GM12878 (cell line): ENCODE measurements around the gene SLC9A7. TPM values are rescaled to one million over a fixed set of nuclear protein-coding genes. Genes with fewer than 3 reads are reported as not detected.

Experiments used
- ATF2 ChIP-seq: IDR thresholded peaks from 2 replicates; pipeline ENCODE4 v1.6.1; 2012; ENCODE audit warnings: low read length, inconsistent platforms
- CEBPZ ChIP-seq: fragments of 150-350 bp; IDR thresholded peaks from 2 replicates; pipeline ENCODE4 v1.6.1; 2016; ENCODE audit warnings: low read depth, low read length
- CUX1 ChIP-seq: IDR thresholded peaks from 2 replicates; pipeline ENCODE4 v1.6.1; 2012; ENCODE audit warnings: improper control_type of control experiment, low read depth, low read length; ENCODE audit not compliant: insufficient replicate concordance
- MAX ChIP-seq: IDR thresholded peaks from 2 replicates; pipeline ENCODE4 v1.6.1; 2012; ENCODE audit warnings: low read depth, low read length, improper control_type of control experiment
- NRF1 ChIP-seq: conservative IDR thresholded peaks from 2 replicates; pipeline ENCODE4 v1.6.1; 2011; ENCODE audit warnings: mild to moderate bottlenecking, low read depth, low read length, improper control_type of control experiment
- RUNX3 ChIP-seq: IDR thresholded peaks from 2 replicates; pipeline ENCODE4 v1.6.1; 2012; ENCODE audit warnings: low read length, inconsistent platforms
- SKIL ChIP-seq: fragments of 450-650 bp; IDR thresholded peaks from 2 replicates; pipeline ENCODE4 v1.6.1; 2017; ENCODE audit warnings: mild to moderate bottlenecking, low read depth, inconsistent platforms; ENCODE audit not compliant: poor library complexity, severe bottlenecking
- SUPT20H ChIP-seq: IDR thresholded peaks from 2 replicates; pipeline ENCODE4 v1.6.1; 2011; ENCODE audit warnings: low read depth, mild to moderate bottlenecking, low read length, moderate library complexity, borderline replicate concordance; ENCODE audit not compliant: control insufficient read depth
- TBL1XR1 ChIP-seq: IDR thresholded peaks from 2 replicates; pipeline ENCODE4 v1.6.1; 2012; ENCODE audit warnings: low read depth, low read length, improper control_type of control experiment
- ZBTB11 ChIP-seq: fragments of 450-650 bp; formaldehyde crosslinking; IDR thresholded peaks from 2 replicates; pipeline ENCODE4 v1.5.0; 2022; ENCODE audit warnings: mild to moderate bottlenecking, missing genetic modification characterization
- ZNF384 ChIP-seq: IDR thresholded peaks from 2 replicates; pipeline ENCODE4 v1.6.1; 2012; ENCODE audit warnings: low read depth, mild to moderate bottlenecking, low read length, improper control_type of control experiment, borderline replicate concordance
- polyA plus RNA-seq, 11 experiments: library from polyadenylated mRNA; depleted of rRNA in 4 of 11; unstranded in 6 of 11; stranded (reverse) in 5 of 11; fragments of >200 nt; fragmentation: Nextera tagmentation in 4 of 11; fragmentation: Illumina TruSeq in 1 of 11; extraction: Ambion mirVana in 4 of 11; extraction: Trizol in 1 of 11; gene quantifications; 1 replicate in 1 of 11; 2 replicates in 10 of 11; pipeline versions ENCODE4 v1.2.1 to v1.2.3, GENCODE V29; 2011 to 2016; ENCODE audit warnings: inconsistent platforms in 2 of 11, missing spikeins in 2 of 11, low read depth in 1 of 11
- total RNA-seq, 4 experiments: library from RNA; depleted of rRNA in 3 of 4; stranded (reverse); fragments of >200 nt in 3 of 4; fragmentation: Illumina TruSeq in 1 of 4; extraction: Trizol in 1 of 4; gene quantifications; 2 replicates each; pipeline versions ENCODE4 v1.2.1 to v1.2.3, GENCODE V29; 2013 to 2021

The SLC9A7 gene
- total and polyA plus RNA-seq, 10 of the 15 experiments (the other 5 are each of a cell fraction or from before 2014, with no cell fraction given) = 5.0 to 62.8 (median 30.5) TPM

- TF ChIP-seq CEBPZ (no peak), TBL1XR1 (peak; percentile 45), SUPT20H (no peak), ATF2 (peak; percentile 78), ZNF384 (no peak), NRF1 (no peak), ZBTB11 (CRISPR knock-in tag) (no peak), SKIL (peak; percentile 74), RUNX3 (peak; percentile 97), CUX1 (no peak), MAX (no peak)
Measured at GRCh38 chrX:46561824-46562657, 196.9 kb downstream of the SLC9A7 start (continued).
